GM23248 (cell line): Measurements from ENCODE around the gene OR7C1.

ENCODE experiments used
- EZH2 ChIP-seq: fragments of 200-600 bp; sonication (generic); IDR thresholded peaks from 2 replicates; pipeline ENCODE4 v1.6.1; 2018; ENCODE audit warnings: antibody characterized with exemption, mild to moderate bottlenecking; ENCODE audit not compliant: insufficient read depth, poor library complexity, severe bottlenecking
- EZH2phosphoT487 ChIP-seq: fragments of 200-600 bp; sonication (generic); IDR thresholded peaks from 2 replicates; pipeline ENCODE4 v1.6.1; 2018; ENCODE audit warnings: antibody characterized with exemption, moderate library complexity, mild to moderate bottlenecking, low read depth; ENCODE audit not compliant: insufficient read depth

- TF ChIP-seq EZH2 (no peak), EZH2phosphoT487 (no peak)
These were observed 48.5 kb downstream of the OR7C1 start for GRCh38 chr19:14786421-14786851.
